A673 (cell line): ENCODE measurements around the gene MORN1.

ENCODE experiments used
- EZH2 ChIP-seq: fragments of 200-600 bp; sonication (generic); IDR thresholded peaks from 2 replicates; pipeline ENCODE4 v1.6.1; 2017; ENCODE audit warnings: borderline replicate concordance, low read depth, mild to moderate bottlenecking, mixed read lengths, antibody characterized with exemption, low read length; ENCODE audit not compliant: poor library complexity, severe bottlenecking
- TF ChIP-seq, protein P1 (sequence below): fragments of 300-800, 200-600 bp; sonication (generic); conservative IDR thresholded peaks from 2 replicates; pipeline ENCODE4 v1.5.1; 2017; ENCODE audit warnings: low read depth, mild to moderate bottlenecking, antibody characterized with exemption, low read length, moderate library complexity, mixed read lengths

DNA sequence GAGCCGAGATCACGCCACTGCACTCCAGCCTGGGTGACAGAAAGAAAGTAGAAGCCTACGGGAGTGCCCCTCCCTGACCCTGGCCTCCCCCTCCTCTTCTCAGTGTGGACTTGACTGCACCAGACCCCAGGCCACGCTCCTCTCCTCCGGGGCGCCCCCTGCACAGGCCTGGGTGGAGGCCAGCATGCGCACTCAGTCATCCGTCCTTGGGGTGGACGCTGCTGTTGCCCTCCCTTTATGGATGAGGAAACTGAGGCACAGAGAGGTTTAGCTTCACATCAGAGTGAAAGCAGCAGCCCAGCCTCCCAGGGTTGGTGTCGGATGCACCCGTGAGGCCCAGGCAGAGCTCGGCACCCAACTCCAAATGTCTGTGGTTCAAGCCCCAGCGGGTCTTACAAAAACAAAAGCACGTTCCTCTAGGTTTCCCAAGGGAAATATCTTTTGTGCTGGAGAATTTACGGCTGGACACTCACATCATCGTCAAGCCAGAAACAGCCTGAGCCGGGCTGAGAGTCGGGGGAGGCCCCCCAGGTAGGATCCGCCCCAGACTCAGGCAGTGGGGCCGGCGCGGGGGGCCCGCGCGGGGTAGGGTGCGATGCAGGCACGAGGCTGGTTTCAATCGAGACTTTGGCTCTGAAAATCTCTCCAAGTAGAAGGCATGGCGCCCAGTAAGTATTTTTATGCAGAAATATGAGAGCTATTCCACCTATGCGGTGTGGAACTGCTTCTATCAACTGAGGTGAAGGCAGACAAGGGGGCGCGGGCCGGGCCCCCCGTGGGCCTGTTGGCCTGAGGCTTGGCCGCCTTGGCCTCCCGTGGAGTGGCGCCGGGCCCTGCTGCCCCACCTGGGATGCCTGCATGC lies 36.6 kb downstream of the MORN1 start:
- TF ChIP-seq, protein P1, sequence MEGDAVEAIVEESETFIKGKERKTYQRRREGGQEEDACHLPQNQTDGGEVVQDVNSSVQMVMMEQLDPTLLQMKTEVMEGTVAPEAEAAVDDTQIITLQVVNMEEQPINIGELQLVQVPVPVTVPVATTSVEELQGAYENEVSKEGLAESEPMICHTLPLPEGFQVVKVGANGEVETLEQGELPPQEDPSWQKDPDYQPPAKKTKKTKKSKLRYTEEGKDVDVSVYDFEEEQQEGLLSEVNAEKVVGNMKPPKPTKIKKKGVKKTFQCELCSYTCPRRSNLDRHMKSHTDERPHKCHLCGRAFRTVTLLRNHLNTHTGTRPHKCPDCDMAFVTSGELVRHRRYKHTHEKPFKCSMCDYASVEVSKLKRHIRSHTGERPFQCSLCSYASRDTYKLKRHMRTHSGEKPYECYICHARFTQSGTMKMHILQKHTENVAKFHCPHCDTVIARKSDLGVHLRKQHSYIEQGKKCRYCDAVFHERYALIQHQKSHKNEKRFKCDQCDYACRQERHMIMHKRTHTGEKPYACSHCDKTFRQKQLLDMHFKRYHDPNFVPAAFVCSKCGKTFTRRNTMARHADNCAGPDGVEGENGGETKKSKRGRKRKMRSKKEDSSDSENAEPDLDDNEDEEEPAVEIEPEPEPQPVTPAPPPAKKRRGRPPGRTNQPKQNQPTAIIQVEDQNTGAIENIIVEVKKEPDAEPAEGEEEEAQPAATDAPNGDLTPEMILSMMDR = no peak
- TF ChIP-seq EZH2 = no peak
